GF-D8 (cell line): ENCODE measurements around the gene TMEM121B.

ENCODE experiments used
- DNase-seq: peaks from one replicate; lab custom pipeline; 2025; lab: John Stamatoyannopoulos, UW

Gene TMEM121B

GRCh38 chr22:17087498-17088131 lies 33.5 kb downstream of the TMEM121B start:
- peak; percentile 96 for DNase-seq

- no peak for DNase-seq
These were observed 34.2 kb downstream of the TMEM121B start for GRCh38 chr22:17086788-17087497.

GRCh38 chr22:17086296-17086695 lies 34.9 kb downstream of the TMEM121B start:
- no peak for DNase-seq

- DNase-seq, result no peak
These were observed 35.6 kb downstream of the TMEM121B start for GRCh38 chr22:17085277-17086181.

GRCh38 chr22:17084554-17085276 lies 36.4 kb downstream of the TMEM121B start, which contains the start of gene IL17RA:
TSS of gene IL17RA (plus strand) at chr22:17085000. CDS start at chr22:17085092, 92 bp downstream.
- peak; percentile 74 for DNase-seq

- DNase-seq, result no peak
These were observed 37.2 kb downstream of the TMEM121B start for GRCh38 chr22:17083811-17084441.

GRCh38 chr22:17083255-17083654 lies 37.9 kb downstream of the TMEM121B start:
- DNase-seq, result no peak

GRCh38 chr22:17079572-17079971 lies 41.6 kb downstream of the TMEM121B start:
- no peak for DNase-seq

- DNase-seq, result no peak
These were observed 43.9 kb downstream of the TMEM121B start for GRCh38 chr22:17077255-17077654.

- no peak for DNase-seq
These were observed 46.5 kb downstream of the TMEM121B start for GRCh38 chr22:17074648-17075002.

- DNase-seq, result no peak
These were observed 48.3 kb downstream of the TMEM121B start for GRCh38 chr22:17072877-17073276.
